SIG-M5 treated with dmso at 0.1 percent for 504 hours (cell line): ENCODE data around the gene DHX8.

Experiments used
- DNase-seq: peaks from one replicate; lab custom pipeline; 2025; ENCODE audit not compliant: unreplicated experiment; lab: John Stamatoyannopoulos, UW

Gene DHX8

DNA sequence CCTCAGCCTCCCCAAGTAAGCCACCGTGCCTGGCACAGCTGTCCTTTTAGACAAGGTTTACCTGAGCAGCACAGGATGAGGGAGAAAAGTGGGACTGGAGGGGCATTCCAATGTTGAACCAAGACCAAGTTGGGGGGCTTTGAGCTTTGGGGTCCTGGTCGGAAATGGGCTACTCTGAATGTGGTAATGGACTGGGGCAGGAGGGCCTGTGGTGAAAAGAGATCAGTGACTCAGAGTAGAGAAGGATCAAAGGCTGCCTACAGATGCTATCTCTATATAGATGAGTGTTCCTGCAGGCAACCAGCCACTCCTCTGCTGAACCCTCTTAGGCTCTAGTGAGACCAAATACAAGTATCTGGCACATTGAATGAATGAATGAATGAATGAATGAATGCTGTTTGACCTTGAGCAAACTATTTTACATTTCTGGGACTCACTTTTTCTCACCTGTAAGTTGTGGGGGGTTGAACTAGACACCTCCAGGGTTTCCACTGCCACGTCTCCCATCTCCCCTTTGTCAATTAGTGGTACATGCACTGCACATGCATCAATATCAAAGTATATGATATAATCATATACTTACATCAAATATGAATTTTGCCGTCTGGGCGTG is 88.7 kb downstream of the DHX8 start:
- DNase-seq, result no peak

DNA sequence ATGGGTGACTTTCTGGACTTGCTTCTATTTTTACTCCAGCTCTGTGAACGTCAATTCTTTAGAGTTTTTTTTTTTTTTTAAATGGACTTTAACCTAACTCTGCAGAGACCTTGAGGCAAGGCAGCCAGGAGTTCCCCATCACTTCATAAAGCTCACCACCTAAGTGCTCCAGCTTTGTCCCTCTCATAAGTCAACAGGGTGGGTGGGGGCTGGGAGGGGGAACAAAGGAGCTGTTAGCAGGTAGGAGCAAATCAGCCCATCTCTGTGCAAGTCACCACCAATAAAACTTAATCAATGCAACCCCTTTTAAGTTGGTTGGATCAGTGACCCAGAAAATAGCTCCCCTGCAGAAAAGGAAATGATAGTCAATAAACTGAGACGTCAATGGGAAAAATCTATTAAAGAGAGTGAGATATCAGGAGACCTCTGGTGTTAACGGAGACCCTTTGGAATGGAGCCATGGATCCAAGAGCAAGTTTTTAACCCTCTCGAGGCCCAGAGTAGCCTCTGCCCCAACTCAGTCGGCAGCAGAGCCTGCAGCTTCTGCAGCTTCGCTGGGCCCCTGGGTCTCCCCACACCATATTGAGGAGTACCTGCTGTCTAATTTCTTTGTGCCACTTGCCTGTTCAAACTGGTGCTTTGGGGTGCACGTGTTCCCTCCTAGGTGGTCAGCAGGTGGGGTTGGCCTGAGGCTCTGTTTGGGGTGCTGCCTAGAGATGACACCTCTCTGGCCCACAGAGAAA is 90.0 kb downstream of the DHX8 start:
- DNase-seq, result no peak

DNA sequence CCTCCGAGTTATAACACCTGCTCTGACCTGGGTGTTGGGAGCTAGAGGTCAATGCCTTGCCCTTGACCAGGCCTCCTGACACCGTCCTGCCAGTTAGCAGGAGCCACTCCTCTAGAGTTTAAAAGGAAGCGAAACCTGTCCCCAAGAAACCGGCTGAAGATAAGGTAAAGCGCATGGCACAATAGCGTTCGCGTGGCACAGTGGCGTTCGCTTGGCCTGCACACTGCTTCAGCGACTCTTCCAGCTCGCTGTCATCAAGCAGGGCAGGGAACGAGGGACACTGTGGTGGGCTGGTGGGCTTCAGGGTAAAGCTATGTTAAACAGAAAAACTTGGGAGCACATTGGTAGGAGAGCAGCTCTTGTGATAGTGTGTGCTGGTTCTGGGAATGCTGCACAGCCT is 90.6 kb downstream of the DHX8 start:
- no peak for DNase-seq

DNA sequence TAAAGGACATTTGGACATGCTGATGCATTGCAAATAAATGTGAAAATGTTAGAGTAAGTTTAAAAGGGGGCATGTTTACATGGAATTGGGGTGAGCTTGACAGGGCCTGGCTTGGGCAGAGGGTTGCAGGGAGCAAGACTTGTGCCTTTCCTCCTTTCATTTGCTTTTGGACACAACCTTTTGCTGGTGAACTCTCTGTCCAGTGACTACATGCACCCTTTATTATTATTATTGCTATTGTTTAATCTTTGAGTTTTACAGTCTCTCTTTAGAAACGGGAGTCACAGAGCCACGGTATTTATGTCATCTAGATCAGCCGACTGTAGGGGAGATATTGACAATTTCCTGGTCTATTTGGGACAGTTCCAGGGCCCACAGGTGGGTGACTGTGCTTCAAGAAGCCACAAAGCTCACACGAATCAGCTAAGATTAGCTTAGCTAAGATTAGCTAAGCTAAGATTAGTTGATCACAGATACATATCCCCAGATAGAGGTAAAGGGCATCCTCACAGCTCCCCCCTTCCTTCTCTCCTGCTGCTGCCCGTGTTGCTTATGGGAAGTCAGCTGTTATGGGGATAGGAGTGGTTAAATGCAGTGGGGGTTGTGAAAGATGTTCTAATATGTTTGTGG is 91.2 kb downstream of the DHX8 start:
- DNase-seq, result no peak
